ENCODE measurements around the gene DDX1. TPM values are rescaled to one million over a fixed set of nuclear protein-coding genes. Genes with fewer than 3 reads are reported as not detected.
A peak's percentile ranks its signal among the peaks of the same experiment; 100 is the strongest.
"Not testable (repeated sequence)": the region's sequence is repeated elsewhere in the genome, so short reads cannot be mapped to it uniquely, and the experiment has no call there.

The DDX1 gene
- total and polyA plus RNA-seq, 11 donors, result 97.7 to 193 (median 136) TPM

GRCh38 chr2:15677141-15677843, 85.6 kb downstream of the DDX1 start:
- TF ChIP-seq CTCF (IDR thresholded peaks at IDR 0.05) (no peak), POLR2A (IDR thresholded peaks at IDR 0.05) (no peak)
- Histone ChIP-seq H3K9me3 (peaks cover 0 to 3% (median 0%) of the 10 kb centered on the region in 12 donors), H3K27ac (no peak overlapping the region), H3K36me3 (no peaks in the 10 kb centered on the region), H3K27me3 (peaks cover 0 to 5% (median 0%) of the 10 kb centered on the region in 9 donors), H3K4me3 (no peak overlapping the region), H3K4me1 (peaks cover 0 to 7% (median 0%) of the 10 kb centered on the region in 12 donors)
- WGBS, 4 donors, result 50 to 74% (median 58%) methylated on average over 9 of the region's 9 CpGs
- intact Hi-C loops (cut with DNase I), result no loop called here
- no peak for DNase-seq
- ATAC-seq, result peak in 3 of 4 donors; percentile 26 to 46 (median 38)

GRCh38 chr2:15678346-15678745, 86.7 kb downstream of the DDX1 start:
- Histone ChIP-seq H3K27ac (no peak overlapping the region), H3K9me3 (no peaks in the 10 kb centered on the region), H3K27me3 (no peaks in the 10 kb centered on the region), H3K4me1 (peaks cover 0 to 7% (median 0%) of the 10 kb centered on the region in 12 donors), H3K4me3 (no peak overlapping the region), H3K36me3 (no peaks in the 10 kb centered on the region)
- WGBS, 4 donors, result 88 to 95% (median 93%) methylated on average over 5 of the region's 5 CpGs
- intact Hi-C loops (cut with DNase I), result no loop called here
- TF ChIP-seq POLR2A (IDR thresholded peaks at IDR 0.05) (no peak), CTCF (IDR thresholded peaks at IDR 0.05) (no peak)
- DNase-seq (no peak), ATAC-seq (no peak)

GRCh38 chr2:15678909-15679308, 87.2 kb downstream of the DDX1 start:
- Histone ChIP-seq H3K27ac (no peak overlapping the region), H3K36me3 (no peaks in the 10 kb centered on the region), H3K4me1 (peaks cover 0 to 7% (median 0%) of the 10 kb centered on the region in 12 donors), H3K9me3 (no peaks in the 10 kb centered on the region), H3K27me3 (no peaks in the 10 kb centered on the region), H3K4me3 (no peak overlapping the region)
- ATAC-seq (no peak), DNase-seq (no peak)
- intact Hi-C loops (cut with DNase I), result no loop called here
- 92 to 100% (median 96%) methylated on average over 2 of the region's 2 CpGs for WGBS, 4 donors
- TF ChIP-seq CTCF (IDR thresholded peaks at IDR 0.05), result no peak

GRCh38 chr2:15679386-15679924, 87.8 kb downstream of the DDX1 start:
- DNase-seq (no peak), ATAC-seq (no peak)
- H3K4me3 ChIP-seq, result no peak overlapping the region
- no peak overlapping the region for H3K27ac ChIP-seq
- 93 to 99% (median 96%) methylated on average over 3 of the region's 3 CpGs for WGBS, 4 donors
- TF ChIP-seq POLR2A (IDR thresholded peaks at IDR 0.05), result no peak
- no peak for TF ChIP-seq CTCF (IDR thresholded peaks at IDR 0.05)
- intact Hi-C loops (cut with DNase I), result no loop called here
- no peaks in the 10 kb centered on the region for H3K9me3 ChIP-seq
- peaks cover 0 to 7% (median 0%) of the 10 kb centered on the region in 12 donors for H3K4me1 ChIP-seq
- no peaks in the 10 kb centered on the region for H3K27me3 ChIP-seq
- H3K36me3 ChIP-seq, result no peaks in the 10 kb centered on the region

- DNase-seq; H3K36me3 ChIP-seq; H3K27ac ChIP-seq; H3K27me3 ChIP-seq; ATAC-seq; H3K4me3 ChIP-seq; intact Hi-C loops (cut with DNase I); H3K9me3 ChIP-seq; H3K4me1 ChIP-seq: not testable (repeated sequence)
- 93 to 95% (median 95%) methylated on average over 3 to 31 of the region's 33 CpGs for WGBS, 4 donors
Measured at GRCh38 chr2:15680132-15680531, 88.5 kb downstream of the DDX1 start.

Data from heart left ventricle (tissue), 16 donors.